NCI-H446 treated with DMSO at 0.1 percent for 48 hours (cell line): ENCODE results near the gene WDR1.

Source experiments
- DNase-seq: peaks from one replicate; lab custom pipeline; 2025; lab: John Stamatoyannopoulos, UW

Gene WDR1, protein sequence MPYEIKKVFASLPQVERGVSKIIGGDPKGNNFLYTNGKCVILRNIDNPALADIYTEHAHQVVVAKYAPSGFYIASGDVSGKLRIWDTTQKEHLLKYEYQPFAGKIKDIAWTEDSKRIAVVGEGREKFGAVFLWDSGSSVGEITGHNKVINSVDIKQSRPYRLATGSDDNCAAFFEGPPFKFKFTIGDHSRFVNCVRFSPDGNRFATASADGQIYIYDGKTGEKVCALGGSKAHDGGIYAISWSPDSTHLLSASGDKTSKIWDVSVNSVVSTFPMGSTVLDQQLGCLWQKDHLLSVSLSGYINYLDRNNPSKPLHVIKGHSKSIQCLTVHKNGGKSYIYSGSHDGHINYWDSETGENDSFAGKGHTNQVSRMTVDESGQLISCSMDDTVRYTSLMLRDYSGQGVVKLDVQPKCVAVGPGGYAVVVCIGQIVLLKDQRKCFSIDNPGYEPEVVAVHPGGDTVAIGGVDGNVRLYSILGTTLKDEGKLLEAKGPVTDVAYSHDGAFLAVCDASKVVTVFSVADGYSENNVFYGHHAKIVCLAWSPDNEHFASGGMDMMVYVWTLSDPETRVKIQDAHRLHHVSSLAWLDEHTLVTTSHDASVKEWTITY

GRCh38 chr4:10116569-10117358 is at the start of gene WDR1:
WDR1 (minus strand) TSS chr4:10116799; CDS start chr4:10116666, 133 bp downstream.
- peak; percentile 66 for DNase-seq

GRCh38 chr4:10164877-10165283 is 48.3 kb upstream of the WDR1 start:
- no peak for DNase-seq

DNA sequence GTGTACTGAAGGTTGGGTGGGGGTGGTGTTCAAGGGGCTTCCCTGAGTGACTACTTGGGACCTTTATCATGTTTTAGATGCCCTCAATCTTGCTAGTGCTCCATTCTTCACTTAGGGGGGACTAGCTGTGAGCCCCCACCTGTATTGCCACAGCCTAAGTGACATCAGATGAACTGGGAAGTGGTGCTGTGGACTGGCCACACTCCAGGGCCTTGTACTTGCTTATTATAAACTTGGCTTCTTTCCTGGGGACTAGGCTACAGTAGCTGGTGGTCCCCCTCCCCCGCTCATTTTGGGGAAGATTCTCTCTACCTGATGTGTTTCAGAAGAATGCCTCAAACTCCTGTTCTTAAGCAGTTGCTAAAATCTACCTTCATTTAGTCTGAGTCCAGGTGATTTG is 46.7 kb upstream of the WDR1 start:
- no peak for DNase-seq

GRCh38 chr4:10162341-10163000 is 45.9 kb upstream of the WDR1 start:
- no peak for DNase-seq

DNA sequence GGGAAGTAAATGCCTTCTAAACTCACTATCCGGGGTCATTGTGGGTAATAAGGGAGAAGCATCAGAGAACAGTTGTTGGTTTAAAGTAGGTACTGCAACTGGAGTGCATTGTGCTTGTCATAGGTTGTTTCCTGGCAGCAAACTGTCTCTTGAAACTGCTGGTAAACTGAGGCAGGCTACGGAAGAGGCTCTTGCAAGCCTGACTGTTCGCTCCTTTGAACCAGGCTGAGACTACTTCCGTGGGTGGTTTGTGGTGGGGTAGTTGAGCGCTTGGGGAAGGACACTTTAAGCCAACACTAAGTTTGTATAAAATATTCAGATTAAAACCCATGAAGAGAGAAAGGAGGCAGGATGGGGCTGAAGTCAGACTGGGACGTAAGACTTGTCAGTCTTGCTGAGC is 45.2 kb upstream of the WDR1 start:
- DNase-seq, result no peak

DNA sequence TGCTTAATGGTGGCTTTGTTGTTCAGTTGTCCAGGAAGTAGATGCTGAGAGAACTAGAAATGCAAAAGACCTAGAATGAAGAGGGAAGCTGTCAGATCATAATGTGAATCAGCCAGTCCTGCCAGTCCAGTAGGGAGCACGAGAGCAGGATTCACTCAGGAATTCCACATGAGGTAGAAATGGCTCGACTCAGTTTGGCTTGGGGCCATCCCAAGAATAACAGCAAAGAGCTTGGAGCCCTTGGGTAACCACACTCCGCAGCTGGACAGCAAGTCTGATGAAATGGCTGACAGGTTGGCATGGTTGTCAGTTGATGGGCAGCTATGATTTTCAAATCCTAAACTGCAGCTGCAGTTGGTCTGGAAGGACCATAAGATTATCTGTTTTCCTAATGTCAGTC is 44.5 kb upstream of the WDR1 start:
- no peak for DNase-seq

GRCh38 chr4:10160281-10160856 is 43.8 kb upstream of the WDR1 start:
- DNase-seq, result no peak

DNA sequence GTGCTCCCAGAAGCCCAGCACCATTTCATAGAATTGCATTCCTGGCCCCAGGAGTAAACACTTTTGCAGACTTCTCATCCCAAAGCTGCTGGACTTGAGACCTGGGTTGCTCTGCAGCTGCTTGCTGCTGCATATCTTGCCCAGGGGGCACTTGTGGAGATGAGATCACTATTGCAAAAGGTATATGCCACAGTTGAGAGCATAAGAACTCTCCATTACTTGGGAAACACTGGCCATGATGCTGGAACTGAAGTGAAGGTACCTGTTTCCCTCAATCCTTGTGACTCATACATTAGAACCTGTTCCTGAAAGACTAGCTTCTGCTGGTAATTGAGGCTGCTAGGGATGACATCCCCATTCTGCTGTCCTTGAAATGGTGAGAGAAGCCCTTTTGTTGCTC is 43.1 kb upstream of the WDR1 start:
- DNase-seq, result no peak

DNA sequence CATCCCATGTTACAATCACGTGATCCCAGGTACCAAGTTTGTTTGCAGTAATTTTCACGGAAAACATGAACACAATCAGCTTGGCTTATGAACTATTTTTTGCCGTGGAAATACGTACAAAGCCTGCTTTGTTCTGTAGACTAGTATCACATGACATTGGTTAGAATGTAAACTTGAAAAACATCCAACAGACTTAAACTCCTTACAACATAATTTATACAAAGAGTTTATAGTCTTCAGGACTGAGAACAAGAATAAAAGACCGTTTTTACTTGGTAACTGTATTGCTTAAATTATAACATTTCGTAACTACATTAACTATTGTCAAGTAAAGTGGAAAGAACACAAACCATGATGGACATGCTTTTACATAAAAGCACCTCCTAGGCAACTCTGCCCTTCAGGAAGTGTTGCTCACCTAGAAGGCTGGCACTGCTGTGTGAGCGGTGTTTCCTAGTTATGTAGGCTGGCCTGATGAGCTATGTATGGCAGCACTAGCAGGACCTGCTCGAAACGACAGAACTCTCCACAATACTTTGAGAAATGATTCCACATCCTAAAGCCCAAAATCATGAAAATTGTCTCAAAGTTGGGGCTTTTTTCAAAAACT is 41.8 kb upstream of the WDR1 start:
- no peak for DNase-seq

DNA sequence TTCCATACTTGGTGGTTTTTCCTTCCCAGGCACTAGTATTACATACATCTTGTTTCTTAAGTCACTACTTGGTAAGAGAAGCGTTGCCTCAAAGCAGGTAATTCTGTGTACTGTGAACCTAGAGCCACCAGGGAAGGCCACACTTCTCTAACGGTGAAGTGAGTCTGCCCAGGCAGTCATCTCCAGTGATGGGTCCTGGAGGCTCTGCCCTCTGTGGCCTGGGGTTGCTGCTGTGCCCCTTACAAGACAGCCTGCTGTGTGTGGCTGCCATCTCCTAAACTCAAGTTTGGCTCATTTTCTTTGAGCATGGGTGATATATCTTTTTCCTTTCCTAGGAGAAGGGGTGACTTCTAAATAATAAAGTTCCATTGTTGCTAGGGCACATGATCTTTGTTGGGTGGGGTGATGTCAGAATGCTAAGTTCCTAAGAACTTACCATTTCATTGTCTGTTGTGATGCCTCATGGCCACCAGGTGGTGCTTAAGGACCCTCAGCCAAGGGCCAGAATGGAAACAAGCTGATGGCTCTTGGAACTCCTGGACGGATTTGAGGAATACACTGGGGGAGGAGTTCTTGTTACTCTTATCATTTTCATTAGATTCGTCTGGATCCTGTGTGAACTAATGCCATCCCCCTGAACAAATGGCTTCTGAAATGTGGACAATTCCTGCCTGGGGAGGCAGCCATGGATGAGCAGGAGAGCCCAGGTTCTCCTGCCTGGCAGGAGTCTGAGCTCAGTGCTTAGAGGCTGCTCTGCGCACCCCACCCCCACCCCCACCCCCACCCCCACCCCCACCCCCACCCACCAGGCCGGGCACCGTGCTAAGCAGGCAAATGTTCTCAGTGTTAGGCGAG is 41.1 kb upstream of the WDR1 start:
- DNase-seq, result peak; percentile 6

- no peak for DNase-seq
Observed at GRCh38 chr4:10154241-10154640, 37.6 kb upstream of the WDR1 start.

DNA sequence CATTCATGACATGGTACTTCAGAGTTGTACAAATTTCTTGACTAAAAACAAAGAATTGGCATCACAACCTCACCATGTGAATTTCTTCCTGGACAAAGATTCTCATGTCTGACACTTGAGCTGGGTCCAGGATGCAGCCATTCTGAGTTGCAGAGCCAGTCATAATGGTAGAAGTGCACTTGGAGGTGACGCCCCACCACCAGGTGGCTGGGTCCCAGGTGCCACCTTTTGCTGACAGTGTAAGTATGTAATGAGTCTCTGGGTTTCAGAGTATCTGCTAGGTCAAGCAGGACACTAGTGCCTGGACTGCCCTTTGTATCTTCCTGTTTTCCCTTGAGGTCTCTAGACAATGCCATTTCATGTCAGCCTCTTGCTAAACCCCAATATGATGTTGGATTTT is 36.6 kb upstream of the WDR1 start:
- DNase-seq, result no peak

GRCh38 chr4:10151182-10151581 is 34.6 kb upstream of the WDR1 start:
- no peak for DNase-seq

DNA sequence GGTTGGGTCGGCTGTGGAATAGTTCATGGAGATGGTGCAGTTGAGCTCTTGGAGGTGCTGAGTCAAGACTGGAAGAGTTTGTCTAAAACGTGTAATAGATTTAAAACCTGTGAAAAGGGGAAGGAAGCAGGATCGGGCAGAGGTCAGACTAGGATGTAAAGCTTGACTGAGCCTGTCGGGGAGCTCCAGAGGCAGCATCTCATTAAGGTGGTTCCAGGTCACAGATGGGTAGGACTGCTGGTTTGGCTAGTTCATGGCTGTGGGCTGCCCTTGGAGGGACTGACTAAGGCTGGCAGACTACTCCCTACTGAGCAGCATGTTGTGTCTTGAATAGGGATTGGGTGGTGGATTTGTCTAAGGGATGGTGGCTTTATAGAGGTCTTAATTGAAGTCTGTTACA is 28.4 kb upstream of the WDR1 start:
- DNase-seq, result no peak

DNA sequence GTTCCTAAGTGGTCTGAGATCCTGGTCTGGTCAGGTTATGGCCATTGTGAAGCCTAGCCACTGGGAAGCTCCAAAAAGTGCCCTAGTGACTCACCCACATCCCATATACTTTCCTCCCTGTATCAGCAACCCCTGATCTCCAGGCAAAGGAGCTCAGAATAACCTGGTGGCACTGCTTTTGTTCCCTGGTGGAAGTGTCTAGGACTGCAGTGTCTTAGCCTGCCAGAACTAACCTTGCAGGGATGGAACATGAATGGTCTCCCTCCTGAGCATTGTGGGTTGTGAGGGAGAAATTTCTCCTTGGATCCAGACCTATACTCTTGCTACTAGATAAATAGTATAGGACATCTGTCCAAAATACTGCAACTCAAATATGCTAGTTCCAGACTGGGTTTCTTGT is 27.9 kb upstream of the WDR1 start:
- DNase-seq, result no peak

GRCh38 chr4:10143171-10143570 is 26.6 kb upstream of the WDR1 start:
- no peak for DNase-seq

DNA sequence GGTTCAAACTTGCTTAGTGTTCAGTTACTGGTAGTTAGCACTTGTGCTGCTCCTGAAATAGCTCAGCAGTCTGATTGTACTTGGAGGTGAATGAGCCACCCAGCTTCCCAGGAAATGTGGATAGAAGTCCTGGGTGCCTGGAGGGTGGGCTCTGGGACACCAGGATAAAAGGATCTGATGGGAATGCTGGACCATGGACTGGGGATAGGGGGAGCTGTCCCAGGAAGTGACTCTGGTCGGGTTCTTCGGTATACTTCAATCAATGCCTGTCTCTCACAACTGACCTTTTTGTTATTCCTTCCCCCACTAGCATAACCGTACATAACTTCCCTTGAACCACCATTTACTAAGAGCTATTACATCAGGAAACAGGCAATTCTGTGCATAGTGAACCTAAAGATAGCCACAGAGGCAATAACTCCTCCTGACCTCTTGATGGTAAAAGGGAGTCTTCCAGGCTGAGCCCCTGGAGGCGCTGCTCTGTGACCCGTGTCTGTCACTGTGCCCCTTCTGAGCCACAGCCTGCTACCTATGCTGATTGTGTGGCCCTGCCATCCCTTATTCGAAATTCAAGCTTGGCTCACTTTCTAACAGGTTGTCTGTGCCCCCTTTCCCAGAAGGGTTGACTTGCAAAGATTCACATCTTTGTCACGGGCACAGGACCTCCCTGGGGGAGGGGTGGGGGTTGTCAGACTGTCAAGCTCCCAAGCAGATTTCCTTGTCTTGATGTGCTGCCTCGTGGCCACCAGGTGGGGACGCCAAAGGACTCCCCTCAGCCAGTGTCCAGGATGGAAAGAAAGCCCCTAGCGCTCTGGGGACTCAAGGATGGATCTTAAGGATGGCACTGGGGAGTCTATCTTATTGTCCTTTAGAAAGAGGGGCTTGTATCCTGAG is 24.5 kb upstream of the WDR1 start:
- no peak for DNase-seq

- DNase-seq, result no peak
Observed at GRCh38 chr4:10139518-10139917, 22.9 kb upstream of the WDR1 start.

- DNase-seq, result no peak
Observed at GRCh38 chr4:10135260-10135659, 18.7 kb upstream of the WDR1 start.

DNA sequence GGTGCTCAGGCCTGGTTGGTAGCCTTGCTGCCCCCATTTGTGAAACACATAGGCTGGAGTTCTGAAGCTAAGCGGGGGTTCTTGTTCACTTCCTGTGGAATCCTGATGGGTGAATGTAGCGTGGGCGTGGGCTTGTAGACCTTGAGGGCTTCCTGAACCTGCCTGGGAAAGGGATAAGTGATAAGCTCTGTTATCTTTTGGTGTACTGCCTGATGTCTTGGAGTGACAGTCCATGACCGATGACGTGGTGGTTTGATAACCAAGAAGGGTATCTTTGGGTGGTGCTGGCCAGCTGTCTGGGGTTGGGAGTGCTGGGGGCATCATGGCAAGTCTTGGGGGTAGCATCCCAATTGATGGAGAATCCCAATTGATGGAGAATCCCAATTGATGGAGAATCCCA is 17.5 kb upstream of the WDR1 start:
- DNase-seq, result no peak
